Nephron progenitor cell (in vitro differentiated cells): ENCODE data around the gene COMP.

Experiments used
- DNase-seq: peaks from one replicate; pipeline ENCODE4 v3.0.0; 2021
- H3K27ac Mint-ChIP-seq: 2 replicates; pipeline ENCODE4 v1.8.0; 2021; ENCODE audit warnings: mild to moderate bottlenecking, moderate library complexity, mixed read lengths
- H3K27me3 Mint-ChIP-seq: 2 replicates; pipeline ENCODE4 v1.8.0; 2021; ENCODE audit warnings: mild to moderate bottlenecking, low read depth, mixed read lengths; ENCODE audit not compliant: poor library complexity
- H3K36me3 Mint-ChIP-seq: 2 replicates; pipeline ENCODE4 v1.8.0; 2021; ENCODE audit warnings: low read depth, mixed read lengths
- H3K4me1 Mint-ChIP-seq: 2 replicates; pipeline ENCODE4 v1.8.0; 2021; ENCODE audit warnings: mixed read lengths
- H3K4me3 Mint-ChIP-seq: 2 replicates; pipeline ENCODE4 v1.8.0; 2021; ENCODE audit warnings: mild to moderate bottlenecking, moderate library complexity, mixed read lengths
- H3K9me3 Mint-ChIP-seq: 2 replicates; pipeline ENCODE4 v1.8.0; 2021; ENCODE audit warnings: mild to moderate bottlenecking, moderate library complexity, mixed read lengths
- TF ChIP-seq, protein P1 (sequence below): fragments of 200-600 bp; sonication (generic); IDR thresholded peaks from 2 replicates; pipeline ENCODE4 v1.5.0; 2021; ENCODE audit warnings: antibody characterized with exemption

Gene COMP

DNA sequence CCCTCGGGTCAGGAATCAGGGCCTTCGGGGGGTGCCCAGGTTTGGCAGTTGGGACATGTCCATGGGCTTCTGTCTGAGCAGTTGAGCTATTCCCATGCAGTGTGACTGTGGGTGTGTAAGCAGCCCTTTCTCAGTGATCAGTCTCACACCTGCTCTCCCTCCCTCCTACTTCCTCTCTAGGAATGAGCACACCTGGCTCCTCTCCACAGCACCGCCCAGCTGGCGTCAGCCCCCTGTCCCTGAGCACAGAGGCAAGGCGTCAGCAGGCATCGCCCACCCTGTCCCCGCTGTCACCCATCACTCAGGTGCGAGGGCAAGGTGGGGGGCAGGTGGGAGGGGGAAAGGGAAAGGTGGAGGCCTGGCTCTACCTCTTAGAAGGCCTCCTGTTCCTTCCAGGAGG lies 25.9 kb downstream of the COMP start:
- Mint-ChIP-seq H3K27ac (no peak overlapping the region), H3K27me3 (peaks cover 3% of the 10 kb centered on the region), H3K9me3 (no peaks in the 10 kb centered on the region), H3K4me1 (peaks cover 27% of the 10 kb centered on the region), H3K36me3 (peaks cover 4% of the 10 kb centered on the region), H3K4me3 (no peak overlapping the region)
- TF ChIP-seq, protein P1, sequence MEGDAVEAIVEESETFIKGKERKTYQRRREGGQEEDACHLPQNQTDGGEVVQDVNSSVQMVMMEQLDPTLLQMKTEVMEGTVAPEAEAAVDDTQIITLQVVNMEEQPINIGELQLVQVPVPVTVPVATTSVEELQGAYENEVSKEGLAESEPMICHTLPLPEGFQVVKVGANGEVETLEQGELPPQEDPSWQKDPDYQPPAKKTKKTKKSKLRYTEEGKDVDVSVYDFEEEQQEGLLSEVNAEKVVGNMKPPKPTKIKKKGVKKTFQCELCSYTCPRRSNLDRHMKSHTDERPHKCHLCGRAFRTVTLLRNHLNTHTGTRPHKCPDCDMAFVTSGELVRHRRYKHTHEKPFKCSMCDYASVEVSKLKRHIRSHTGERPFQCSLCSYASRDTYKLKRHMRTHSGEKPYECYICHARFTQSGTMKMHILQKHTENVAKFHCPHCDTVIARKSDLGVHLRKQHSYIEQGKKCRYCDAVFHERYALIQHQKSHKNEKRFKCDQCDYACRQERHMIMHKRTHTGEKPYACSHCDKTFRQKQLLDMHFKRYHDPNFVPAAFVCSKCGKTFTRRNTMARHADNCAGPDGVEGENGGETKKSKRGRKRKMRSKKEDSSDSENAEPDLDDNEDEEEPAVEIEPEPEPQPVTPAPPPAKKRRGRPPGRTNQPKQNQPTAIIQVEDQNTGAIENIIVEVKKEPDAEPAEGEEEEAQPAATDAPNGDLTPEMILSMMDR = no peak
- DNase-seq = no peak

GRCh38 chr19:18764591-18765051 lies 26.5 kb downstream of the COMP start:
- Mint-ChIP-seq H3K27ac (no peak overlapping the region), H3K4me1 (peaks cover 27% of the 10 kb centered on the region), H3K9me3 (no peaks in the 10 kb centered on the region)

DNA sequence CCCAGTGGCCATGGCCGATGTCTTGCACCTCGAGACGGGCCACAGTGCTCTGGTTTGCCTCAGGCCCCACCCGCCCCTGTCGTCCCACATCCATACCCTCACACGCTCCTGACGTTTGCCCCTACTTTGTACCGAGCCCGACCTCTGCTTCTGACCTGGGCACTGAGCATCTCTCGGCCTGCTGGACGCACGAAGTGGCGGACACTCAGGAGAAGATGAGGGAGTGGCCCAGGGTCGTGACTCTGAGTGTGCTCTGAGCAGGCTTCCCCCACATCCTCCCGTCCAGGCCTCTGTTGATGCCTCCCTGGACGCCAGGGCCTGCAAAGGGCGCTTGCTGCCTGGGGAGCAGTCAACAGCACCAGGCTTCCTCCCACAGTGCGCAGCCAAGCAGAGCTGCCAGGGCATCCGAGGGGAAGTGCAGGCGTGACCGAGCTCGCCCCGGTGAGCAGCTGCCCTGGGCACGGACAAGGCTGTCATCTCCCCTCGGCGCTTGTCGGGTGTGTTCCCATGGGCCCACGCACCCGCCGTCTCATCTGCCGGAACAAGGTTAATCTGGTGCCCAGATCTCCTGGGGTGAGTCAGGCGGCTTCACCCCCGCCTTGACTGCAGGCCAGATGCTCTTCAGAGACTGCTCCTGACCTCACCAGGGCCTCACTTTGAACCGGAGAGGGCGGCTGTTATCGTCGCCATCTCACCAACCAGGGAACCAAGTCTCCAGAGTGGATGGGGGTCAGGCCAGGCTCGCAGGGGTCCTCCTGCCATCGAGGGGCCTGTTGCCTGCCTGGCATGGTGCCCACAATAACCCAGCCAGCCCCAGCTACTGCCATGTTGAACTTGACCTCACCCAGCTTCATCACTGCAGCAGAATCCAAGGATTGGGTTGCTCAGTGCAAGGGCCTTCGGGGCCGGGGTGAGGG lies 27.2 kb downstream of the COMP start:
- Mint-ChIP-seq H3K4me1 (peaks cover 27% of the 10 kb centered on the region), H3K36me3 (peaks cover 4% of the 10 kb centered on the region), H3K9me3 (no peaks in the 10 kb centered on the region), H3K4me3 (no peak overlapping the region), H3K27ac (no peak overlapping the region), H3K27me3 (peaks cover 3% of the 10 kb centered on the region)
- no peak for DNase-seq
- TF ChIP-seq, protein P1 = no peak

More at GRCh38 chr19:18764591-18765051, 26.5 kb downstream of the COMP start:
- peaks cover 4% of the 10 kb centered on the region for H3K36me3 Mint-ChIP-seq
- no peak for DNase-seq
- peaks cover 3% of the 10 kb centered on the region for H3K27me3 Mint-ChIP-seq
- TF ChIP-seq, protein P1 = no peak
- H3K4me3 Mint-ChIP-seq = no peak overlapping the region

DNA sequence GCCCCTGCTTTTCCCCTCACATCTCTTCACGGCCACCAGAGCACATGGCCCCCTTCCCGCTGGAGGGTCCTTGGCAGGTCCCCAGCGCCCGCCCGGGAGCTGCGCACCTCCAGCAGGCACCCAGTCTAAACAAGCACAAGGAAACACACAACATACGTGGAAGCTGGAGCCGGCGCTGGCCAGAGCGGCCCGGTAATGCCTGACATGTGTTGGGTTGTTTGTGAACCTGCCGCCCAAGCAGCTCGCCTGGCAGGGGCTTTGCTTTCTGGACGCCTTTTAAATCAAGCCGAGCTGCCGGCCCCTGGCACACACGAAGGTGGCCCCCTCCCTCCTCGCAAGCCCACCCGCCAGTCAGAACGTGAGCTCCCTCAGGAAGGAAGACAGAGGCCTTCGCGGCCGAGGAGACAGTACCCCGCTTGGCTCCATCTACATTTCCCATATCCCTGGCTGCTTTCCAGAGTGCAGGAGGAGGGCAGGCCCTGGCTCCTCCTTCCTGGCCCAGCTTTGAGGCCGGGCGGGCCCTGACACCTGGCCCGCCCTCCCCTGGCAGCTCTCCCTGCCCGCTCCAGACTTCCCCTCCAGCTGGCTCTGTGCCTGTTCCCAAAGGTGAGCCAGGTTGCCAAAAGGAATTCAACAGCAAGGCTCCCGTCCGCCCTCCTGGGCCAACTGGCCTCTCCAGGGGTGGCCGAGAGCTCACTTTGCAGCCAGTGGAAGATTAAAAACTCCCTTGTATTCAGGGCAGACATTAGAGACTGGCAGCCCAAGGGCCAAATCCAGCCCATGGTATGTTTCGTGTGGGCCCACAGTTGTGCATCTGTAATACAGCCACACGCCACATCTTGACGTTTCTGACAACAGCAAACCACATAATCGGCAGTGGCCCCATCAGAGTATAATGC lies 28.7 kb downstream of the COMP start:
- TF ChIP-seq, protein P1 = no peak
- peaks cover 3% of the 10 kb centered on the region for H3K27me3 Mint-ChIP-seq
- no peak overlapping the region for H3K4me3 Mint-ChIP-seq
- H3K27ac Mint-ChIP-seq = no peak overlapping the region
- no peaks in the 10 kb centered on the region for H3K9me3 Mint-ChIP-seq
- H3K36me3 Mint-ChIP-seq = peaks cover 4% of the 10 kb centered on the region
- peaks cover 28% of the 10 kb centered on the region for H3K4me1 Mint-ChIP-seq
- no peak for DNase-seq

DNA sequence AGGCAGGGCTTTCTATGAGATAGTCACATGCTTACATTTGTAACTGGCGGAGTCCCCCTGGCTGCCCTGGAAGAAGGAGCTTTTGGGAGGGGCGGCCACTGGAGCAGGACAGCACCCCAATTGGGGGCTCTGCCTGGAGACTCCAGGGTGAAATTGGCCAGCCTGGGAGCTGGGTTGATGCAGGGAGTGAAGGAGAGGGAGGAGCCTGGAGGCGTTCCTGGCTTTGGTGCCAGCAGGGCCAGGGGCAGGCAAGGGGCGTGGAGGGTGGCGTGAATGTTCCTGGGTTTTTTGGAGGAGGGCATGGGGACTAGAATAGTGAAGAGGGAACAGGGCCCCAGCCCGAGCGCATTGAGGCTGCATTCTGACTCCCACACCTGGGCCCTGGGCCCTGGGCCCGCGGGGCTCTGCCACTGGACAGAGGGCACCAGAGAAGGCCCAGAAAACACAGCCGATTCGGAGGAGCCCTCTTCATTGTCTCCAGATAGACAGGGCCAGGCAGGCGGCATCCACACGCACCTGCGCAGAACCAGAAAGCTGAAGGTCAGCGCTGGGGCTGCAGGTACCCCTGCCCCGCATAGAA lies 29.5 kb downstream of the COMP start:
- H3K9me3 Mint-ChIP-seq = no peaks in the 10 kb centered on the region
- TF ChIP-seq, protein P1 = no peak
- no peak overlapping the region for H3K4me3 Mint-ChIP-seq
- peaks cover 3% of the 10 kb centered on the region for H3K27me3 Mint-ChIP-seq
- H3K27ac Mint-ChIP-seq = no peak overlapping the region
- DNase-seq = no peak
- peaks cover 27% of the 10 kb centered on the region for H3K4me1 Mint-ChIP-seq
- H3K36me3 Mint-ChIP-seq = peaks cover under 1% of the 10 kb centered on the region
